ENCODE results near the gene RD3L. TPM values are rescaled to one million over a fixed set of nuclear protein-coding genes. Genes with fewer than 3 reads are reported as not detected.

Gene RD3L
- total RNA-seq, 2 donors from 2014 or later = not detected

DNA sequence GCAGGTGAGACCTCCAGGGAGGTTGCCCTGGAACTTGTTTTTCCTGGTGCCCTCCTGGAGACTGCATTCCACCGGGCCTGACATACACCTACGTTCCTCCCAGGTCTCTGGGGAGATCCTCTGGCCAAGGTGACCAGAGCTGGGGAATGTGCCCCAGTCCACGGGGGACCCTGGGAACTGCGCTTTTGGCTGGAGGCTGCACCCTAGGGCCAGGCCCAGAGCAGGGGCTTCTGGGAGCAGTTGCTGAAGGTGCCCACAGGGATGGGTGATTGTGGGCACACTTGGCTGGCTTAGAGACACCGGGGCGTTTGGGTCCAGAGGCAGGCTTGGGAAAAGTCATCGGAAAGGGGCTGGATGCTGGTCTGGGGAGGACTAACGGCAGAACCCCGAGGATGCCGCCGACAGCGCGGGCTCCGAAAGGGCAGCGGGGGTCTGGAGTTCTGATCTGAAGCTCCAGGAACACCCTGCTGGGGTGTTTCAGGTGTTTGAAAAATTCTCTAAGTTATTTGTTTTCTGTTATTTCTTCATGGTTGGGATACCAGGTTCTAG lies 50.6 kb downstream of the RD3L start:
- no peak overlapping the region for H3K4me3 Mint-ChIP-seq
- DNase-seq = no peak
- no peak overlapping the region for H3K27ac Mint-ChIP-seq
- no peaks in the 10 kb centered on the region for H3K36me3 Mint-ChIP-seq (ENCODE audit: low read depth)
- H3K27me3 ChIP-seq (ENCODE audit: control insufficient read depth, insufficient read depth, low read length, poor library complexity, severe bottlenecking) = no peaks in the 10 kb centered on the region
- H3K27ac ChIP-seq (ENCODE audit: low read depth, low read length) = no peak overlapping the region
- H3K9me3 Mint-ChIP-seq = peaks cover 6% of the 10 kb centered on the region
- 88 to 94% methylated on average over 12 to 15 of the region's 15 CpGs for WGBS, 2 experiments (ENCODE audit: insufficient coverage in 1 of 2, insufficient read length in 1 of 2)
- TF ChIP-seq, protein P1, sequence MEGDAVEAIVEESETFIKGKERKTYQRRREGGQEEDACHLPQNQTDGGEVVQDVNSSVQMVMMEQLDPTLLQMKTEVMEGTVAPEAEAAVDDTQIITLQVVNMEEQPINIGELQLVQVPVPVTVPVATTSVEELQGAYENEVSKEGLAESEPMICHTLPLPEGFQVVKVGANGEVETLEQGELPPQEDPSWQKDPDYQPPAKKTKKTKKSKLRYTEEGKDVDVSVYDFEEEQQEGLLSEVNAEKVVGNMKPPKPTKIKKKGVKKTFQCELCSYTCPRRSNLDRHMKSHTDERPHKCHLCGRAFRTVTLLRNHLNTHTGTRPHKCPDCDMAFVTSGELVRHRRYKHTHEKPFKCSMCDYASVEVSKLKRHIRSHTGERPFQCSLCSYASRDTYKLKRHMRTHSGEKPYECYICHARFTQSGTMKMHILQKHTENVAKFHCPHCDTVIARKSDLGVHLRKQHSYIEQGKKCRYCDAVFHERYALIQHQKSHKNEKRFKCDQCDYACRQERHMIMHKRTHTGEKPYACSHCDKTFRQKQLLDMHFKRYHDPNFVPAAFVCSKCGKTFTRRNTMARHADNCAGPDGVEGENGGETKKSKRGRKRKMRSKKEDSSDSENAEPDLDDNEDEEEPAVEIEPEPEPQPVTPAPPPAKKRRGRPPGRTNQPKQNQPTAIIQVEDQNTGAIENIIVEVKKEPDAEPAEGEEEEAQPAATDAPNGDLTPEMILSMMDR (conservative IDR thresholded peaks at IDR 0.05) = no peak
- H3K4me1 ChIP-seq (ENCODE audit: control insufficient read depth, insufficient read depth, low read length) = no peaks in the 10 kb centered on the region
- no peak overlapping the region for H3K9ac ChIP-seq (ENCODE audit: extremely low read depth, low read length, poor library complexity, severe bottlenecking)
- no peak overlapping the region for H3K4me3 ChIP-seq (ENCODE audit: low read length)
- H3K9me3 ChIP-seq (ENCODE audit: control insufficient read depth, low read length) = no peaks in the 10 kb centered on the region
- peaks cover 7% of the 10 kb centered on the region for H3K27me3 Mint-ChIP-seq (ENCODE audit: insufficient read depth)
- no peaks in the 10 kb centered on the region for H3K36me3 ChIP-seq (ENCODE audit: control insufficient read depth, insufficient read depth, low read length)
- H3K4me1 Mint-ChIP-seq = peaks cover under 1% of the 10 kb centered on the region

DNA sequence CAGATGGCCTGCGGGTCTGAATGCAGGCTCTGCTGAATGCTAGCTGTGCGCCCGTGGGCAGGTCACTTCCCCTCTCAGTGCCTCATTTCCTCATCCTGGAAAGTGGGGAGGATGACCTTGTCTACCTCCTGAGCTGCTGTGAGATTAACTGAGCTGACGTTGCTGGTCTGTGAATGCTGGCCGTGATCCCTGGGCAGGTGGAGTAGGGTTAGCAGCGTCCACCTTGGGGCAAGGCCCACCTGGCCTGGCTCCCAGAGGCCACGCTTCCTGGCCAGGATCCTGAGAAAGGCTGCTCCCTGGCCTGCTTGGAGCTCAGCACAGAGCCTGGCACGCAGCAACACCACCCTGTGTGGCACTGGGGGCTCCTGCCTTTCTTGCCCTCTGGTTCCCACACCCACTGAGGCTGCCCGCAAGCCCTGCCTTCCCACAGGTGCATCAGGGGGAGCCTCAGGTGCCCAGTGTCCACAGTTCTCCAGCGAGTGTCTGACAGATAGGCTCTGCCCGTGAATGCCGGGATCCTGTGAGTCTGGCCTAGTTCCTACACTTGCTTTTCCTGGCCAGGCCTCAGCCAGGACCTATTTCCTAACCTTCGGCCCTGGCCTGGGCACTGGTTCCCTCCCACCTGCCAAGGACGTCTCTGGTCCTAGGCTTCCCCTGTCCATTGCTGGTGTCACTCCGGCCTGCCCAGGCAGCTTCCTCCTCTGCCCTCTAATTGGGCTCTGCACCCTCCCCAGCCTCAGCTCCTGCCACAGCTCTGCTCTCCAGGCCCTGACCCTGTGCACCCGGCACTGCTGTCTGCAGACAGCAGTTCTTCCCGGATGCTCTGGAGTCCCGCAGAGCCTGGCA lies 51.3 kb downstream of the RD3L start:
- no peaks in the 10 kb centered on the region for H3K9me3 ChIP-seq (ENCODE audit: control insufficient read depth, low read length)
- Mint-ChIP-seq H3K36me3 (ENCODE audit: low read depth) (no peaks in the 10 kb centered on the region), H3K4me1 (peaks cover 8% of the 10 kb centered on the region), H3K4me3 (no peak overlapping the region), H3K27ac (no peak overlapping the region), H3K9me3 (peaks cover under 1% of the 10 kb centered on the region), H3K27me3 (ENCODE audit: insufficient read depth) (peaks cover under 1% of the 10 kb centered on the region)
- 90 to 94% methylated on average over 15 to 18 of the region's 18 CpGs for WGBS, 2 experiments (ENCODE audit: insufficient coverage in 1 of 2, insufficient read length in 1 of 2)
- H3K27ac ChIP-seq (ENCODE audit: low read depth, low read length) = no peak overlapping the region
- no peaks in the 10 kb centered on the region for H3K27me3 ChIP-seq (ENCODE audit: control insufficient read depth, insufficient read depth, low read length, poor library complexity, severe bottlenecking)
- no peak overlapping the region for H3K9ac ChIP-seq (ENCODE audit: extremely low read depth, low read length, poor library complexity, severe bottlenecking)
- no peak for DNase-seq
- H3K4me1 ChIP-seq (ENCODE audit: control insufficient read depth, insufficient read depth, low read length) = no peaks in the 10 kb centered on the region
- TF ChIP-seq, protein P1 (conservative IDR thresholded peaks at IDR 0.05) = no peak
- no peak overlapping the region for H3K4me3 ChIP-seq (ENCODE audit: low read length)
- no peaks in the 10 kb centered on the region for H3K36me3 ChIP-seq (ENCODE audit: control insufficient read depth, insufficient read depth, low read length)

Other genes with a start within 250 kb of the RD3L start
- gene XRCC3, start 227.1 kb downstream of the RD3L start, total RNA-seq = 10 to 100 TPM; 39.2 to 42.6 TPM
- gene ZFYVE21, start 226.7 kb downstream of the RD3L start, total RNA-seq = 10 to 100 TPM; 42.5 to 55.6 TPM
- 10 to 100 TPM; 15.6 to 17.5 TPM for gene PPP1R13B, start 95.0 kb downstream of the RD3L start, total RNA-seq
- not detected for gene TDRD9, start 14.1 kb downstream of the RD3L start, total RNA-seq
- gene ASPG, start 143.2 kb upstream of the RD3L start, total RNA-seq = 1 to 10 TPM in 1 of 2 donors, under 1 TPM in 1; 0.71 to 1.4 TPM
- 10 to 100 TPM; 36.7 to 54.8 TPM for gene KIF26A, start 196.1 kb upstream of the RD3L start, total RNA-seq

Measured in endodermal cell (in vitro differentiated cells).